Hepatocyte (in vitro differentiated cells): ENCODE measurements around the gene SLC29A2.

Source experiments
- EZH2 ChIP-seq: fragments of 200-600 bp; sonication (generic); IDR thresholded peaks from 2 replicates; pipeline ENCODE4 v1.6.1; 2016; ENCODE audit warnings: antibody characterized with exemption, mild to moderate bottlenecking, borderline replicate concordance
- EZH2phosphoT487 ChIP-seq: fragments of 200-600 bp; sonication (generic); IDR thresholded peaks from one replicate; pipeline ENCODE4 v1.6.1; 2018; ENCODE audit warnings: antibody characterized with exemption, mild to moderate bottlenecking, low read depth, moderate library complexity; ENCODE audit not compliant: unreplicated experiment, severe bottlenecking
- TF ChIP-seq, protein P1 (sequence below): fragments of 200-600 bp; sonication (generic); IDR thresholded peaks from 2 replicates; pipeline ENCODE4 v1.5.1; 2016; ENCODE audit warnings: antibody characterized with exemption, mild to moderate bottlenecking; ENCODE audit not compliant: poor library complexity

- TF ChIP-seq, protein P1, sequence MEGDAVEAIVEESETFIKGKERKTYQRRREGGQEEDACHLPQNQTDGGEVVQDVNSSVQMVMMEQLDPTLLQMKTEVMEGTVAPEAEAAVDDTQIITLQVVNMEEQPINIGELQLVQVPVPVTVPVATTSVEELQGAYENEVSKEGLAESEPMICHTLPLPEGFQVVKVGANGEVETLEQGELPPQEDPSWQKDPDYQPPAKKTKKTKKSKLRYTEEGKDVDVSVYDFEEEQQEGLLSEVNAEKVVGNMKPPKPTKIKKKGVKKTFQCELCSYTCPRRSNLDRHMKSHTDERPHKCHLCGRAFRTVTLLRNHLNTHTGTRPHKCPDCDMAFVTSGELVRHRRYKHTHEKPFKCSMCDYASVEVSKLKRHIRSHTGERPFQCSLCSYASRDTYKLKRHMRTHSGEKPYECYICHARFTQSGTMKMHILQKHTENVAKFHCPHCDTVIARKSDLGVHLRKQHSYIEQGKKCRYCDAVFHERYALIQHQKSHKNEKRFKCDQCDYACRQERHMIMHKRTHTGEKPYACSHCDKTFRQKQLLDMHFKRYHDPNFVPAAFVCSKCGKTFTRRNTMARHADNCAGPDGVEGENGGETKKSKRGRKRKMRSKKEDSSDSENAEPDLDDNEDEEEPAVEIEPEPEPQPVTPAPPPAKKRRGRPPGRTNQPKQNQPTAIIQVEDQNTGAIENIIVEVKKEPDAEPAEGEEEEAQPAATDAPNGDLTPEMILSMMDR = no peak
- TF ChIP-seq EZH2 (no peak), EZH2phosphoT487 (no peak)
These were observed 22.4 kb upstream of the SLC29A2 start for GRCh38 chr11:66393954-66394353.
